Gastrocnemius medialis (tissue), 4 donors: ENCODE results near the gene CCL15.

Experiments
- CTCF ChIP-seq, 5 experiments: fragments of 450-650 bp in 3 of 5; fragments of 200-600 bp in 2 of 5; sonication (generic) in 2 of 5; IDR thresholded peaks in 4 of 5; conservative IDR thresholded peaks in 1 of 5; 1 replicate in 4 of 5; 2 replicates in 1 of 5; pipeline ENCODE4 v1.5.1; 2016 to 2019; ENCODE audit warnings: antibody characterized with exemption in 5 of 5, mild to moderate bottlenecking in 3 of 5, moderate library complexity in 3 of 5
- POLR2A ChIP-seq, 2 donors: fragments of 450-650 bp; IDR thresholded peaks; one replicate each; pipeline ENCODE4 v1.6.1; 2017; ENCODE audit warnings: antibody characterized with exemption in 2 of 2, mild to moderate bottlenecking in 2 of 2, moderate library complexity in 2 of 2

- TF ChIP-seq CTCF (IDR thresholded peaks at IDR 0.05 in 4 of 5, conservative IDR thresholded peaks at IDR 0.05 in 1 of 5) (no peak), POLR2A (IDR thresholded peaks at IDR 0.05) (no peak)
Measured at GRCh38 chr17:35972945-35973332, 28.4 kb downstream of the CCL15 start.
